HG03097 (cell line): ENCODE measurements around the gene NPIPB5.
"Not testable (repeated sequence)": the region's sequence is repeated elsewhere in the genome, so short reads cannot be mapped to it uniquely, and the experiment has no call there.

Experiments
- ATAC-seq: cut with Tn5 transposase; IDR thresholded peaks from one replicate; pipeline ENCODE4 v1.9.1; 2021; ENCODE audit not compliant: unreplicated experiment, low FRiP score

Gene NPIPB5

DNA sequence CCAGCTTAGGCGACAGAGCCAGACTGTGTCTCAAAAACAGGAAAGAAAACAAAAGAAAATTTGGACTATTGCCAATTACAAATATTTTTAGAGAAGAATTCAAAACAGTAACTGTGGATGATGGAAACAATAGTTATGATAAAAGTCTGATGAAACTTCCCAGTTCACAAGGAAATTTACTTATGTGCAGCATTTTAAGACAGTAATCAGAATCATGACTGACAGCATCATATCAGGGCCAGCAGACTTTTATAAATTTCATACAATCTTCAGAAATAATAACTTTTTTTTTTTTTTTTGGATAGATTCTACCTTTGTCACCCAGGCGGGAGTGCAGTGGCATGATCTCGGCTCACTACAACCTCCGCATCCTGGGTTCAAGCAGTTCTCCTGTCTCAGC lies at the start of gene NPIPB5:
Gene NPIPB5 (plus strand): TSS at position 301 of the 400 bp plus-strand sequence. CDS start 2,911 bp downstream, outside the sequence.
- not testable (repeated sequence) for ATAC-seq

DNA sequence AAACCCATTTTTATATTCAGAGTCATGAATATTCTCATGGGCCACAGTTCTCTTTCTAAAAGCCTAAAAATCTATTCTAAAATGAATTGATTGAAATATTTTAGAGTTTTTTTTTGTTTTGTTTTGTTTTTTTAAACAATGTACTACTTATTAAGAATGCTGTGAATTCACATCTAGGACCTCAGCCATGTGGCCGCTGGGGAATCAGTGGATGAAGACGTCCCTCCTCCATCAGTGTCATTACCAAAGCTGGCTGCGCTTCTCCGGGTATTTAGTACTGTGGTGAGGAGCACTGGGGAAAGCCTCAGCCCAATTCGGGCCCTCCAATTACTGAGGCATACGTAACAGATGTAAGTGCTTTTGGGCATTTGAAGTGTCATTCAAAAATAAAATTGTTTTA lies 41.8 kb upstream of the NPIPB5 start:
- ATAC-seq, result not testable (repeated sequence)

DNA sequence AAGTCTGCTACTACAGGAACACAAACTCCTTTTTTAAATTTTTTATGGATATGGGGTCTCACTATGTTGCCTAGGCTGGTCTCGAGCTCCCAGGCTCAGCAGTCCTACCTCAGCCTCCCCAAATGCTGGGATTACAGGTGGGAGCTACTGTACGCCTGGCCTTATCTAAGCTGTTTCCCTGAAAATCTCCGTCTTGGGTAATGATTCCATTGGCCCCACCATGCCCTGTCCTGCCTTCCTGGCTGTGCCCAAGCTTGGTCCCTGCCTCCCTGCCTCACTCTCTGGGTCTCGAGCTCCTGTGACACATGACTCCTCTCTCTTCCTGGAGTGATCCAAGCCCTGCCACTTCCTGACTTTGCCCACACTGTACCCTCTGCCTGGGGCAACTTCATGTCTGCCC lies 27.3 kb downstream of the NPIPB5 start:
- not testable (repeated sequence) for ATAC-seq

DNA sequence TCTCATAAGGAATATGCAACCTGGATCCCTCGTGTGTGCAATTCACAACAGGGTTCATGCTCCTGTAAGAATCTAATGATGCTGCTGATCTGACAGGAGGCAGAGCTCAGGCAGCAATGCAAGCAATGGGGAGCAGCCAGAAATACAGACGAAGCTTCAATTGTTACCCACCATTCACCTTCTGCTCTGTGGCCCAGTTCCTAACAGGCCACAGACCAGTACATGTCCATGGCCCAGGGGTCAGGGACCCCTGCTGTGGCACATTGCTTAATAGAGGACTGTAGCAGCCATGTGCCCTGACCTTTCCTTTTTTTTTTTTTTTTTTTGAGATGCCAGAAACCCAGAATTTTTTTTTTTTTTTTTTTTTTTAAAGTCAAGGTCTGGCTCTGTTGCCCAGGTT lies 34.1 kb downstream of the NPIPB5 start:
- ATAC-seq, result not testable (repeated sequence)

DNA sequence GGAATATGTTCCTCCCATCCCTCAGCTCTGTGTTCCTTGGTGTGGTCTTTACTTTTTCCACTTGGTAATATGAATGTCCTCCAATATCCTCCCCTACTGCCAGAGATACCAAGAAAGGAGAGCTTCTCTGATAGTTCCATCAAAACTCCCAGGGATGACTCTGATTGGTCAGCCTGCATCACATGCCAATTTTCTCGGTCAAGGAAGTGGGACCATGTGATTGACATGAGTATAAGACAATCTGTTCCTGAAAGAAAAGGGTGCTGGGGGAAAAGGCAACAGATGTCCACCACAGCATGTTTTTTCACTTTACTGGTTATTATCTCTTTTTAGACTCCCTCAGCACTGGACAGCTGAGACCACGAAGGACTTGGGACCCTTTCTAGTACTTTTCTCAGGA lies 35.9 kb downstream of the NPIPB5 start:
- not testable (repeated sequence) for ATAC-seq

DNA sequence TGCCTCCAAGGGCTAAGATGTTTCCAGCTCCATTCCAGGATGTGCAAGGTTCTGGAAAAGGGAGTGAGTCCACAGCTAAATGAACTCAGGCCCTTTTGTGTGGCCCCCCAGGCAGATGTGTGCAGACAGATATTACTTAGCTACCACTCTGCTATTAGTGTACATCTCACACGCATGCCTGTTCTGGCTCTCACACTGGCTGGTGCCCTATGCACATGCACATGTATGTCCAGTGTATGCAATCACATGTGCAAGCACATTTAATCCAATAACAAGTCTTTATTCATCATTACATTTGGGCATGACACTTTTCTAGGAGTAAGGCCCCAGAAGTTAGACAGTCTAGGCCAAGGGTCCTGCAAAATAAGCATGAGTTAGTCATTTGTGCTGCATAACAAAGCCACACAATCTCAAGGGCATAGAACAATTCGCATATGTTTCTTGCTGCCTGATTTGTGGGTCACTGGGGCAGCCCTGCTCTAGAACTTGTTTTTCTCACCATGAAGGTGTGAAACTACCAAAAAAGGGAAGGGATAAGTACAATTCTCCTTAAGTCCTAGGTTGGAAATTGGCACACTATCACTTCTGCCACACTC lies 36.6 kb downstream of the NPIPB5 start:
- not testable (repeated sequence) for ATAC-seq

DNA sequence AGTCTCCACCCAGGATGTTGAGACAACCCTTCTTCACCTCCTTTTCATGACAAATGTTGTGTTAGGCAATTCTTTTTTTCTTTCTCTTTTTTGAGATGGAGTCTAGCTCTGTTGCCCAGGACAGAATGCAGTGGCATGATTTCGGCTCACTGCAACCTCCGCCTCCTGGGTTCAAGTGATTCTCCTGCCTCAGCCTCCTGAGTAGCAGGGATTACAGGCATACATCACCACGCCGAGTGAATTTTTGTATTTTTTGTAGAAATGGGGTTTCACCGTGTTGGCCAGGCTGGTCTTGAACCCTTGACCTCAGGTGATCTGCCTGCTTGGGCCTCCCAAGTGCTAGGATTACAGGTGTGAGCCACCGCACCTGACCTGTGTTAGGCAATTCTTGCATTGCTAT lies 39.2 kb downstream of the NPIPB5 start:
- ATAC-seq, result not testable (repeated sequence)

DNA sequence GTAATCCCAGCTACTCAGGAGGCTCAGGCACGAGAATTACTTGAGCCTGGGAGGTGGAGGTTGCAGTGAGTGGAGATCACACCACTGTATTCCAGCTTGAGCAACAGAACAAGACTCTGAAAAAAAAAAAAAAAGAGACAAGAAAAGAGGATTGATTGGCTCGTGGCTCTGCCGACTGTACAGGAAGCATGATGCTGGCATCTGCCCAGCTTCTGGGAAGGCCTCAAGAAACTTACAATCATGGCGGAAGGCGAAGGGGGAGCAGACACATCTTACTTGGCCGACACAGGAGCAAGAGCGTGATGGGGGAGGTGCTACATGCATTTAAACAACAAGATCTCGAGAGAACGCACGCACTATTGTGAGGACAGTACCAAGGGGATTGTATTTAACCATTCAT lies 40.5 kb downstream of the NPIPB5 start:
- ATAC-seq, result not testable (repeated sequence)

DNA sequence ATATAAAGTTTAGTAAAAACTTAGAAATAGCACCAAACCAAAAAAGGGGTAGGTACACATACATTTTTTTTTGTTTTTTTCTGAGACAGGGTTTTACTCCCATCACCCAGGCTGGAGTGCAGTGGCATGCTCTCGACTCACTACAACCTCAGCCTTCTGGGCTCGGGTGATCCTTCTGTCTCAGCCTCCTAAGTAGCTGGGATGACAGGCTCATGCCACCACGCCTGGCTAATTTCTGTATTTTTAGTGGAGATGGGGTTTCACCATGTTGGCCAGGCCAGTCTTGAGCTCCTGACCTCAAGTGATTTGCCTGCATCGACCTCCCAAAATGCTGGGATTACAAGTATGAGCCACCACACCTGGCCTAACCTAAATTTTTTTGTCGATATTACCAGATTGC lies 41.0 kb downstream of the NPIPB5 start:
- not testable (repeated sequence) for ATAC-seq

DNA sequence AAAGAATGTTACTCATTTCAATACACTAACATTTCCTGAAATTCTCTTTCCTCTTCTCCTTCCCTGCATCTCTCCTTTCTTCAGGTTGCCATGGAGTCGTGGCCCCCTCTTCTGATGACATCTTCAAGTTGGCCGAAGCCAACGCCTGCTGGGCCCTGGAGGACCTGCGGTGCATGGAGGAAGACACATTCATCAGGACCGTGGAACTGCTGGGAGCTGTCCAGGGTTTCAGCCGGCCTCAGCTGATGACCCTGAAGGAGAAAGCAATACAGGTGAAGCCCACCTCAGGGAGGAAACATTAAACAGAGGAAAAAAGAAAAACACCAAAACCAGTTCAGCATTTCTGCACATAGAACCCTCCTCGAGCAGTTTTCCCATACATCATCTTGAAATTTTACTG lies 46.1 kb downstream of the NPIPB5 start:
- not testable (repeated sequence) for ATAC-seq
